ENCODE measurements around the gene ADCY10.

DNA sequence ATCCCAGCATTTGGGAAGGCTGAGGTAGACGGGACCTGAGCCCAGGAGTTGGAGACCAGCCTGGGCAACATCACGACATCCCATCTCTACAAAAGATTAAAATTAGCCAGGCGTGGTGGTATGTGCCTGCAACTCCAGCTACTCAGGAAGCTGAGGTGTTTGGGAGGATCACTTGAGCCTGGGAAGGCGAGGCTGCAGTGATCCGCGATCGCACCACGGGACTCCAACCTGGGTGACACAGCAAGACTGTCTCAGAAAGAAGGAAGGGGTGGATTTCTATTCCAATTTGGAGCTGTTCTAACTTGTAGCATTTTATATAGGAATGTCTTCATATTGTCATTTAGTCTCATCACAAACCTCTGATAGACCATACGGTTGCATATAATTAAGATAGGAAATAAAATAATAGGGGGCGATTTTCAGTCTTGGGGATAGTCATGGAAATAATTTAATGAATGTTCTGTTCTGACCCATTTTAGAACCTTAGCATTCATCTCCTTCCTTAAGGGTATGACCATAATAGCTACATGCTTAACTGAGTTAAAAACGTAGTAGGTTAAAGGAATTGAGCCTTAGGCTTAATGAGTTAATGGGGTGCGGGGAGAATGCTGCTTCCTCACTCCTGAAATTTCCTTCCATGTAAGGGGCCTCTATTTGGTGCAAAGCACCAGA is 93.1 kb downstream of the ADCY10 start:
- TF ChIP-seq POLR2AphosphoS5 (IDR thresholded peaks at IDR 0.05; ENCODE audit: low read depth, low read length) (no peak), CTCF (IDR thresholded peaks at IDR 0.05) (no peak), SIN3A (IDR thresholded peaks at IDR 0.05; ENCODE audit: borderline replicate concordance, insufficient read depth, low read depth, low read length) (no peak)
